ENCODE measurements around the gene AMD1.
A peak's percentile ranks its signal among the peaks of the same experiment; 100 is the strongest.

Gene AMD1

GRCh38 chr6:110859335-110859792 is 15.2 kb upstream of the AMD1 start:
- no peak overlapping the region for H3K4me3 ChIP-seq (ENCODE audit: control insufficient read depth, low read depth, low read length)
- TF ChIP-seq, protein P1, sequence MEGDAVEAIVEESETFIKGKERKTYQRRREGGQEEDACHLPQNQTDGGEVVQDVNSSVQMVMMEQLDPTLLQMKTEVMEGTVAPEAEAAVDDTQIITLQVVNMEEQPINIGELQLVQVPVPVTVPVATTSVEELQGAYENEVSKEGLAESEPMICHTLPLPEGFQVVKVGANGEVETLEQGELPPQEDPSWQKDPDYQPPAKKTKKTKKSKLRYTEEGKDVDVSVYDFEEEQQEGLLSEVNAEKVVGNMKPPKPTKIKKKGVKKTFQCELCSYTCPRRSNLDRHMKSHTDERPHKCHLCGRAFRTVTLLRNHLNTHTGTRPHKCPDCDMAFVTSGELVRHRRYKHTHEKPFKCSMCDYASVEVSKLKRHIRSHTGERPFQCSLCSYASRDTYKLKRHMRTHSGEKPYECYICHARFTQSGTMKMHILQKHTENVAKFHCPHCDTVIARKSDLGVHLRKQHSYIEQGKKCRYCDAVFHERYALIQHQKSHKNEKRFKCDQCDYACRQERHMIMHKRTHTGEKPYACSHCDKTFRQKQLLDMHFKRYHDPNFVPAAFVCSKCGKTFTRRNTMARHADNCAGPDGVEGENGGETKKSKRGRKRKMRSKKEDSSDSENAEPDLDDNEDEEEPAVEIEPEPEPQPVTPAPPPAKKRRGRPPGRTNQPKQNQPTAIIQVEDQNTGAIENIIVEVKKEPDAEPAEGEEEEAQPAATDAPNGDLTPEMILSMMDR (IDR thresholded peaks at IDR 0.05; ENCODE audit: control insufficient read depth, insufficient read depth, low read depth, low read length, missing control alignments) = no peak
- no peak for DNase-seq (ENCODE audit: low read depth)

DNA sequence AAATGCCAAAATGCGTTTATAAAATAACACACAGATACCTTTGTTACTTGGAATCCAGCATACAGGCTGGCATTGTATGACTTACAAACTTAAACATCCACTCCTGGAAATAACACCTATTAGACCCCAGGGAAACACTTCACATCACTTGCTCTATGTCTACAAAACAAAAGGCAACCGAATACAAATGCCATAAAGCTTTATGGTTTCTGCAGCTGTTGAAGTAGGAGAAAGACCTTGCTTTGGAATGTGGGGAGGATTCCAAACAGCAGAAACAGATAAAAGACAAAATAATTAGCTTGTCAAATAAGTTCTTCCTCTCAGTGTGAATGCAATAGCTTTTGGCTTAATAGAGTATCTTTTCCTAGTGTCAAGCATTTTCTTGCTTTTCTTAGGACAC is 9.8 kb upstream of the AMD1 start:
- TF ChIP-seq, protein P1 (IDR thresholded peaks at IDR 0.05; ENCODE audit: control insufficient read depth, insufficient read depth, low read depth, low read length, missing control alignments) = no peak
- no peak for DNase-seq (ENCODE audit: low read depth)
- H3K4me3 ChIP-seq (ENCODE audit: control insufficient read depth, low read depth, low read length) = no peak overlapping the region

- TF ChIP-seq, protein P1 (IDR thresholded peaks at IDR 0.05; ENCODE audit: control insufficient read depth, insufficient read depth, low read depth, low read length, missing control alignments) = no peak
- peak overlapping the region; percentile 69 for H3K4me3 ChIP-seq (ENCODE audit: control insufficient read depth, low read depth, low read length)
- no peak for DNase-seq (ENCODE audit: low read depth)
These were observed 429 bp downstream of the AMD1 start for GRCh38 chr6:110874880-110875547.

DNA sequence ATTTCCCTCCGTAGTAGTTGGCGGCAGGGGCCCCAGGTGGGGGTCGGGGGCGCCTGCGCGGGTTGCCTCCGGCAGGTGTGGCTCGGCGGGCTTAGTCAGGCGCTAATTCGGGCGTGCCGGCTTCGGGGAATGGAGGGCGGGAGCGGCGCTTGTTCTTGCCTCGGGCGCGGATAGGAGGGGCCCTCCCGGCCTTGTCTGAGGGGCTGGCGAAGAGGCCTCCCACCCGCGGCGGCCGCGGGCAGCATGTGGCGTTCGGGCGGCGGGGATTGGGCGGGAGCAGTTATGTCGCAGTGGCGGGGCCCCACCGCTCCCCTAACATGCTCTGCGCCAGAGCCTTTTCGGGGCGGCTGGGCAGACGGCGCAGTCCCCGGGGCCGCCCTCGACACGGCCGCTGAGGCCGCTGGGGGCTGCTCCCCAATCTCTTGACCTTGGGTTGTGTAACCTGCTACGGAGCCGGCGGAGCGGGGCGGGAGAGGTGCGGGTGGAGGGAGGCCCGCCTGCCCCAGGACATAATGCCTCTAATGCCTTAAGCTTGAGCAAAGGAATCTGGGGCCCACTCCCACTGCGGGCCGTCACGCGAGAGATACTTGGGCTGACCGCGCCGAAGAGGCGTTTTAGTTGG is 1.1 kb downstream of the AMD1 start:
- TF ChIP-seq, protein P1 (IDR thresholded peaks at IDR 0.05; ENCODE audit: control insufficient read depth, insufficient read depth, low read depth, low read length, missing control alignments) = no peak
- H3K4me3 ChIP-seq (ENCODE audit: control insufficient read depth, low read depth, low read length) = peak overlapping the region; percentile 69
- no peak for DNase-seq (ENCODE audit: low read depth)

- peak overlapping the region; percentile 69 for H3K4me3 ChIP-seq (ENCODE audit: control insufficient read depth, low read depth, low read length)
- TF ChIP-seq, protein P1 (IDR thresholded peaks at IDR 0.05; ENCODE audit: control insufficient read depth, insufficient read depth, low read depth, low read length, missing control alignments) = no peak
- DNase-seq (ENCODE audit: low read depth) = peak; percentile 62
These were observed 1.7 kb downstream of the AMD1 start for GRCh38 chr6:110876170-110876773.

DNA sequence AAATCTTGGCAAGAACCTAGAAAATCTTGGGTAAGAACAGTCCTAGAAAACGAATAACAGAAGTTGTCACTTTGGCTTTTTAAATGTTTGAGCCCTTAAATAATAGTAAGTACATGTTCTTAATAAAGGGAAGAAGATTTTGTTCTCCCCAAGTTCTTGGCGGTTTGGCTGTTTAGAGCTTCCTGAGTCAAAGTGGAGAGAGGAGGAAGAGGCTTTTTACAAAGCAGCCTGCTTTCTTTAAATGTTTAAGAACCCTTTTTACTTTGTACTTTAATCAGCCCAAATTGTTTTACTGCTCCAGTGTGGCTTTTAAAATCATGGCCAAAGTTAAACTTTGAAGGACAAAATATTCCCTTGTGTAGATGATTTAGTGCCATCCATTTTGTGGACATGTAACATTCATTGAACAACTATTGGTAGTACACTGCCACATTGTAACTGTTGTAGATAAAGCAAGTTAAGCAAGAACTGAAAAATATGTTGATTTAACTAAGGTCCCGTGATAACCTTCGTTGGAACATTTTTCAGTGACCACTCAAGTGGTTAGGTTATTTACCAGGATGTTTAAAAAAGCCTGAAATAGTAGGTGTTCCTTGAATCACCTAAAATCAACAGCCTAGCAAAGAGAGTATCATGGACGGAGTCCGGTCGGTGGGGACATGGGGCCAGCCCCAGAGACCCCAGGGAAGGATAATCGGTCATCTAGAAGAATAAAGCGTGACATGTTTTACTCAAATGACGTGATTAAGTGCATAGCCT is 2.4 kb downstream of the AMD1 start:
- H3K4me3 ChIP-seq (ENCODE audit: control insufficient read depth, low read depth, low read length) = peak overlapping the region; percentile 69
- TF ChIP-seq, protein P1 (IDR thresholded peaks at IDR 0.05; ENCODE audit: control insufficient read depth, insufficient read depth, low read depth, low read length, missing control alignments) = no peak
- DNase-seq (ENCODE audit: low read depth) = no peak

All from AG09309 (cell line).